Smooth muscle cell (in vitro differentiated cells): ENCODE measurements around the gene STX8. TPM values are rescaled to one million over a fixed set of nuclear protein-coding genes. Genes with fewer than 3 reads are reported as not detected.

Source experiments
- DNase-seq: peaks from one replicate; lab custom pipeline; 2025; ENCODE audit not compliant: unreplicated experiment; lab: John Stamatoyannopoulos, UW
- H2AFZ ChIP-seq: fragments of 200-600 bp; sonication (generic); 2 replicates; pipeline ENCODE4 v1.6.0; 2016; ENCODE audit warnings: antibody characterized with exemption, low read depth, mild to moderate bottlenecking
- H3F3A ChIP-seq: fragments of 200-600 bp; sonication (generic); 2 replicates; pipeline ENCODE4 v1.6.0; 2017; ENCODE audit warnings: antibody characterized with exemption, low read depth
- H3K27ac ChIP-seq: fragments of 200-600 bp; sonication (generic); 2 replicates; pipeline ENCODE4 v1.5.1; 2016; ENCODE audit warnings: low read depth, mild to moderate bottlenecking
- H3K27me3 ChIP-seq: fragments of 200-600 bp; sonication (generic); 2 replicates; pipeline ENCODE4 v1.6.1; 2016; ENCODE audit warnings: low read depth, mild to moderate bottlenecking
- H3K36me3 ChIP-seq: fragments of 200-600 bp; sonication (generic); 2 replicates; pipeline ENCODE4 v1.5.1; 2016; ENCODE audit warnings: low read depth
- H3K4me1 ChIP-seq: fragments of 200-600 bp; sonication (generic); 2 replicates; pipeline ENCODE4 v1.5.1; 2016; ENCODE audit warnings: low read depth
- H3K4me2 ChIP-seq: fragments of 200-600 bp; sonication (generic); 2 replicates; pipeline ENCODE4 v1.6.0; 2016; ENCODE audit warnings: mild to moderate bottlenecking
- H3K4me3 ChIP-seq: fragments of 200-600 bp; sonication (generic); 2 replicates; pipeline ENCODE4 v1.5.1; 2016; ENCODE audit warnings: mild to moderate bottlenecking
- H3K79me2 ChIP-seq: fragments of 200-600 bp; sonication (generic); 2 replicates; pipeline ENCODE4 v1.6.0; 2016; ENCODE audit warnings: low read depth, mild to moderate bottlenecking
- H3K9ac ChIP-seq: fragments of 200-600 bp; sonication (generic); 2 replicates; pipeline ENCODE4 v1.6.0; 2016; ENCODE audit warnings: low read depth
- H3K9me3 ChIP-seq: fragments of 200-600 bp; sonication (generic); replicated peaks from 2 replicates; pipeline ENCODE4 v1.5.1; 2016; ENCODE audit warnings: low read depth
- H4K20me1 ChIP-seq: fragments of 200-600 bp; sonication (generic); 2 replicates; pipeline ENCODE4 v1.6.0; 2016; ENCODE audit warnings: low read depth
- WGBS: methylation state at CpG from one replicate; pipeline ENCODE4 v1.1.7; 2016; ENCODE audit warnings: low lambda C conversion rate; 5-methylcytosine and 5-hydroxymethylcytosine counted together
- polyA plus RNA-seq: library from polyadenylated mRNA; unstranded; fragments of >200 nt; fragmentation: Nextera tagmentation; extraction: Ambion mirVana; gene quantifications from 2 replicates; pipeline ENCODE4 v1.2.1, GENCODE V29; 2016
- total RNA-seq: library from RNA; depleted of rRNA; stranded (reverse); fragments of >200 nt; gene quantifications from 2 replicates; pipeline ENCODE4 v1.2.3, GENCODE V29; 2014
- TF ChIP-seq, protein P1 (sequence below): fragments of 200-600 bp; sonication (generic); IDR thresholded peaks from 2 replicates; pipeline ENCODE4 v1.5.1; 2017; ENCODE audit warnings: borderline replicate concordance, mild to moderate bottlenecking, antibody characterized with exemption; ENCODE audit not compliant: insufficient read depth, poor library complexity, severe bottlenecking

Gene STX8
- total and polyA plus RNA-seq, 2 experiments from 2014 or later = 63.8 to 88.5 TPM

DNA sequence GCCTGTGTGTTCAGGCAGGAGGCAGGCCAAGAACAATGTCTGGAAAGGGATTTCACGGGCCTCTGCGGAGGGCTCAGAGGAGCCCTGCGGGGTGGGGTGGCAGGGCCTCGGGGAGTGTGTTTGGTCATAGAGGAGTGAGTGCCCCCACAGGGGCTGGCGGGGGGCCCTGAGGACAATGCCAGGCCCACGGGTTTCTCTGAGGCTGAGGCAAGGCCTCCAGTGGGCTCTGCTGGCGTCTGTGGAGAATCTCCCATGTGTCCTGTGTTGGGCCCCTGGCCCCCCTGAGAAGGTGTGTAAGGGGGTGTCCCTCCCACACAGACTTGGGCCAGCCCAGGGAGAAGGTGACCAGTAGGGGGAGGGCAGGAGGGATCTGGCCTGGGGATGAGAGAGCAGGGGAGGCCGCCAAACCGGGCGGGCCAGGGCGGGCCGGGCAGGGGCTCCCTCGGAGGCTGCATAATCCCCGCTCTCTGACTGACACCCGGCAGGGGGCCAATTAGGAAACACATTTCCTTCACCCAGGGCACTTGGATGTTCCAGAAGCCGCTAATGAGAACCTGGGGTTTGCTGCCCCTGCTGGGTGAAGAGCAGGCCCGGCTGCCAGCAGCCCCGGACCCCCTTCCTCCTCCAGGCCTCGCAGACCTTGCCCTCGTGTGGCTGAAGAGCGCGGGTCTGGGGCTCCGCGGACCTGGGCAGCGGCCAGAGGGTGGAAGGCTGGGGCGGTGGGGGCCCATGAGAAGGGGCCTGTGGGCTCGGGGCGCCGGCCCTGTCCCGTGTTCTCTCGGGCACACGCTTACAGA lies 350.1 kb downstream of the STX8 start:
- WGBS = 46% methylated on average over 31 of the region's 32 CpGs
- Histone ChIP-seq H2AFZ (no peak overlapping the region), H3F3A (no peaks in the 10 kb centered on the region), H3K9ac (no peak overlapping the region), H3K4me2 (no peak overlapping the region), H3K27ac (no peak overlapping the region), H3K36me3 (no peaks in the 10 kb centered on the region), H3K79me2 (no peaks in the 10 kb centered on the region), H4K20me1 (no peaks in the 10 kb centered on the region), H3K4me3 (no peak overlapping the region), H3K27me3 (peaks cover 5% of the 10 kb centered on the region), H3K4me1 (peaks cover 15% of the 10 kb centered on the region), H3K9me3 (no peaks in the 10 kb centered on the region)
- TF ChIP-seq, protein P1, sequence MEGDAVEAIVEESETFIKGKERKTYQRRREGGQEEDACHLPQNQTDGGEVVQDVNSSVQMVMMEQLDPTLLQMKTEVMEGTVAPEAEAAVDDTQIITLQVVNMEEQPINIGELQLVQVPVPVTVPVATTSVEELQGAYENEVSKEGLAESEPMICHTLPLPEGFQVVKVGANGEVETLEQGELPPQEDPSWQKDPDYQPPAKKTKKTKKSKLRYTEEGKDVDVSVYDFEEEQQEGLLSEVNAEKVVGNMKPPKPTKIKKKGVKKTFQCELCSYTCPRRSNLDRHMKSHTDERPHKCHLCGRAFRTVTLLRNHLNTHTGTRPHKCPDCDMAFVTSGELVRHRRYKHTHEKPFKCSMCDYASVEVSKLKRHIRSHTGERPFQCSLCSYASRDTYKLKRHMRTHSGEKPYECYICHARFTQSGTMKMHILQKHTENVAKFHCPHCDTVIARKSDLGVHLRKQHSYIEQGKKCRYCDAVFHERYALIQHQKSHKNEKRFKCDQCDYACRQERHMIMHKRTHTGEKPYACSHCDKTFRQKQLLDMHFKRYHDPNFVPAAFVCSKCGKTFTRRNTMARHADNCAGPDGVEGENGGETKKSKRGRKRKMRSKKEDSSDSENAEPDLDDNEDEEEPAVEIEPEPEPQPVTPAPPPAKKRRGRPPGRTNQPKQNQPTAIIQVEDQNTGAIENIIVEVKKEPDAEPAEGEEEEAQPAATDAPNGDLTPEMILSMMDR = no peak
- no peak for DNase-seq

GRCh38 chr17:9224485-9224884 lies 351.1 kb downstream of the STX8 start:
- H3K79me2 ChIP-seq = no peaks in the 10 kb centered on the region
- H3K27ac ChIP-seq = no peak overlapping the region
- peaks cover 5% of the 10 kb centered on the region for H3K27me3 ChIP-seq
- TF ChIP-seq, protein P1 = no peak
- peaks cover 15% of the 10 kb centered on the region for H3K4me1 ChIP-seq
- H3K9ac ChIP-seq = no peak overlapping the region
- WGBS = 95% methylated on average over 7 of the region's 7 CpGs
- no peaks in the 10 kb centered on the region for H3F3A ChIP-seq
- H4K20me1 ChIP-seq = no peaks in the 10 kb centered on the region
- H2AFZ ChIP-seq = no peak overlapping the region
- no peak overlapping the region for H3K4me2 ChIP-seq
- no peaks in the 10 kb centered on the region for H3K36me3 ChIP-seq
- H3K4me3 ChIP-seq = no peak overlapping the region
- DNase-seq = no peak
- H3K9me3 ChIP-seq = no peaks in the 10 kb centered on the region

GRCh38 chr17:9223531-9223930 lies 352.1 kb downstream of the STX8 start:
- Histone ChIP-seq H3K4me1 (peaks cover 15% of the 10 kb centered on the region), H3K9me3 (no peaks in the 10 kb centered on the region), H3K79me2 (no peaks in the 10 kb centered on the region), H3K4me2 (no peak overlapping the region), H4K20me1 (no peaks in the 10 kb centered on the region), H3K4me3 (no peak overlapping the region), H3K36me3 (no peaks in the 10 kb centered on the region), H2AFZ (no peak overlapping the region), H3K27ac (no peak overlapping the region), H3K9ac (no peak overlapping the region), H3K27me3 (peaks cover 5% of the 10 kb centered on the region), H3F3A (no peaks in the 10 kb centered on the region)
- DNase-seq = no peak
- 86% methylated on average over 8 of the region's 8 CpGs for WGBS
- TF ChIP-seq, protein P1 = no peak

- no peaks in the 10 kb centered on the region for H4K20me1 ChIP-seq
- no peak overlapping the region for H3K4me3 ChIP-seq
- H3K27me3 ChIP-seq = peaks cover 5% of the 10 kb centered on the region
- no peak overlapping the region for H3K27ac ChIP-seq
- no peak for DNase-seq
- no peak overlapping the region for H3K4me2 ChIP-seq
- no peak overlapping the region for H2AFZ ChIP-seq
- WGBS = 96% methylated on average over 5 of the region's 5 CpGs
- H3K79me2 ChIP-seq = no peaks in the 10 kb centered on the region
- H3K9ac ChIP-seq = no peak overlapping the region
- H3K4me1 ChIP-seq = peaks cover 15% of the 10 kb centered on the region
- TF ChIP-seq, protein P1 = no peak
- H3K9me3 ChIP-seq = no peaks in the 10 kb centered on the region
- no peaks in the 10 kb centered on the region for H3F3A ChIP-seq
- H3K36me3 ChIP-seq = no peaks in the 10 kb centered on the region
These were observed 353.8 kb downstream of the STX8 start for GRCh38 chr17:9221922-9222180.
